Measurements from ENCODE around the gene MAP4K2.

Gene MAP4K2

DNA sequence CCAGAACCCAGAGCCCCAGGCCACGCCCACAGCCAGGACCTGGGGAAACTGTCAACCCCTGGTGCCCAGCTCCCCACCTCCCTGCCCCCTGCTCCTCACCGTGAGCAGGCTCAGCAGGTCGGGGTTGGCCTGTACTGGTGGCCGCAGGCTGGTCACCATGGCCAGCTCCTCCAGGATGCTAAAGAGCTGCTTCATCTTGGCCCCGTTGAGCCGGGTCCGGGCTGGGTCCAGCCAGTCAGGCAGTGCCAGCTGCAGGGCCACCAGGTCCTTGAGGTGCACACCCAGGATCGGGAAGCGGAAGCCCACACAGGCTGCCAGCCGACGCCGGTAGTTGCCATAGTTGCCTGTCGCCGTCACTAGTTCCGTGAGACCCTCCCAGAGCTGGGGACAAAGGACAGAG, 66.4 kb downstream of the MAP4K2 start:
- DNase-seq (ENCODE audit: low spot score), result no peak

DNA sequence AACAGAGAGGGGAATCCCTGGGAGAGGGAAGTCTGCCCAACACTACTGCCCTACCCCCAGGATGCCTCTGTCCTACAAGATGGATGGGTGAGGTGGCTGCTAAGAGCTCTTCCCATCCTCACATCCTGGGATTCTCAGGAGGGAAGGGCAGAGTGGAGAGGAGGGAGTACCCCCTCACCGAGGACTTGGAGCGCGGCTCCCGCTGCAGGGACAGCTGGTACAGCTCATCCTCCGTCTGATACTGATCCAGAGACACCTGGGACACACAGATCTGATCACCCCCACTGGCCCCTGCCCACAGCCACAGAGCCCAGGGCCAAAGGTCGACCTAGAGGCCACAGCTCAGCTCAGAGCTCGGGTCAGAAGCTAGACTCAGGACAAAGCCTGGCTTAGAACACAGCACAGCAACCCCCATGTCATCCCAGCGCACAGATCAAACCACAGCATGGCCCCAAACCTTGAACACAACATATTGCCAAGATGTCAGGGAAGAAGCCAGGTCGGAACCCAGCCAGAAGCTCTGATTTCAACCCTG, 67.2 kb downstream of the MAP4K2 start:
- no peak for DNase-seq (ENCODE audit: low spot score)
